ENCODE results near the gene TAB2.
"Not testable (repeated sequence)": the region's sequence is repeated elsewhere in the genome, so short reads cannot be mapped to it uniquely, and the experiment has no call there.

Gene TAB2

DNA sequence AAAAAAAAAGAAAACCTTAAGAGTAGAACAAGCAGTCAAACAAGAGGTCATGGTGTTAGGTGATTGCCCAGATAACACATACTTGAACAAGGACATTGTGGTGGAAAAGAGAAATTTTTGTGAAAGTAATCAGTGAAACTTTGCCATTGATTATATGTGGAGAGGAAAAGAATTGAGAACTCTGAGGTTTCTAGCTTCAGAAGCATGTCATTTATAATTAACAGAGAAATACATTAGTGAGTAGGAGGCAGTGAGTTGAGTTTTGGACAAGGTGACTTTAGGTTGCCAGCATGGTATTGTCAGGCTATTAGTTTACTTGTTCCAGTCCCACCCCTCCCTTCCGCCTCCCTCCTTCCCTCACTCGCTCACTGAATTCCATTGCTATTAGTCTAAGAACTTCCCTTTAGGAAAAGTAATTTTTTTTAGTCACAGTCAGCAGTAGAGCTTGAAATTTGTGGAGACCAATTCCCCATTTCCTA, 17.2 kb downstream of the TAB2 start:
- no peak for DNase-seq

DNA sequence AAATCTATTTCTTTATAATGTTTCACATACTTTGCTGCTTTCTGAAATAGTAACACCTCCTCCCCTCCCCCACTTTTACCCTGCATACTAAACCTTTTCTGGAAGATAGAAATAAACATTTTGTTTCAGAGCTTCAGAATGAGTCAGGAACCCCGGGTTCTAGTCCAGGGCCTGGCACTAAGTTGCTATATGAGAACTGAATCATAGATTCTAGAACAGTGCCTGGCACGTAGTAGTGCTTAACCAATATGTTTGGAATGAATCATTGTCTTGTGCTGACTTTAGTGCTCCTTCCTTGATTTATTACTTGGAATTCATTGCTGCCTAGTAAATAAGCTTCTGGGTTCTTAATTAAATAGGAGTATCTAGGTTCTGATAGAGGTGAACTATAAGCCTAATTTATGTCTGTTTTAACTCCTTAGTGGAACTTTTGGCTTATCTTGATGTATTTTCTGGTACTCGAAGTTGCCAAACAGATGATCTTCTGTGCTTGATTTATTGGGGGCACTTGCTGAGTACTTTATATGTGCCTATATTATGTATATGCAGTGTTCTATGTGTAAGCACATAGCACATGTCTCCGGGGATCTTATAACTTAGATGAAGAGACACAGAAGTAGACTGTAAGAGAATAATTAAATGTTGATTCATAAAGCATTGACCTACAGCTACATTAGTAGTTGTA, 18.6 kb downstream of the TAB2 start:
- DNase-seq: peak; percentile 38 to 54

DNA sequence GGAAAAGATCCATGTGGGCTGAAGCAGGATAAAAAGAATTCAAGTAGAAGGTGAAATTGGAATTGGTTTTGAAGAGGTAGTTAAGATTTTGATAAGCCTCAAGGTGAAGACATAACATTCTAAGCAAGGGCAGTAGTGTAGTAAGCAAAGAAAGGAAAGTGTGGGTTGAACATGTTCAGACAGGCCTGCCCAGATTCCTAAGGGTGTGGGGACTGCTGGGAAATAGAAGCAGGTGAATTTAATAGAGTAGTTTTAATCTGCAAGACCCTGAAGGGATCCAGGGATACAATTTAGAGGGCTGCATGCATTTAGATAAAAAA, 19.1 kb downstream of the TAB2 start:
- no peak for DNase-seq

DNA sequence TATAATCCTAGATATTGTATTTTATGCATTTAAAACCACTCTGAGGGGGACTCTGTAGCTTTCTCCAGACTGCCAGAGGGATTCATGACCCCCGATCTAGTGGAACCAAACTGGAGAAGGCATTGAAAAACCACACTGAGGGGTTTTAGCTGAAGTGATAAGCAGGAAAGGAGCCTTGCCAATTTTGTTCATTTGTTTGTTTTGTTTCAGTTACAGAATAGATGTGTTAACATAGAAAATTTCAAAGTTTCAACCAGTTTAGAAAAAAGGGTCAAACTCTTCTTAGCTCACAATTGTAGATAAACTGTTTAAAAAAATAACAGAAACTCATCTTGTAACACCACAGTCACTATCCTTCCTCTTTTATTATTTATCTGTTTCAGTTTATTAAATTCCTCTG, 19.8 kb downstream of the TAB2 start:
- no peak for DNase-seq

DNA sequence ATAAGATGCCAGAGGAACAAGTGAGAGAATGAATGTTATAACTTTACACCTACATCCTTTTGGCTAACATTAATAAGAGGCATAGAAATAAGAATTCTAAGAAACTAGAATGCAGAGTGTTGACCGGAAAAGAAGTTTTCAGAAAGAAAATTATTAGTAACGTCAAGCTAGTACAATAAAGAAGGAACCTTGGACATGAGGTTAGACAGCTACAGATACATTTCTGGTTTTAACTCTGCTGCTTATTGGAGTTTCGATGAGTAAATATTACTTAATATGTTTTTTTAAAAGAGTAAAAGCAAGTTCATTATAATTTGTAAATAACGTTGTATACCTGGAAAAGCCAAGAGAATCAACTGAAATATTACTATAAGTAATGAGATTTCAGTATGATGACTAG, 22.7 kb downstream of the TAB2 start:
- no peak for DNase-seq

DNA sequence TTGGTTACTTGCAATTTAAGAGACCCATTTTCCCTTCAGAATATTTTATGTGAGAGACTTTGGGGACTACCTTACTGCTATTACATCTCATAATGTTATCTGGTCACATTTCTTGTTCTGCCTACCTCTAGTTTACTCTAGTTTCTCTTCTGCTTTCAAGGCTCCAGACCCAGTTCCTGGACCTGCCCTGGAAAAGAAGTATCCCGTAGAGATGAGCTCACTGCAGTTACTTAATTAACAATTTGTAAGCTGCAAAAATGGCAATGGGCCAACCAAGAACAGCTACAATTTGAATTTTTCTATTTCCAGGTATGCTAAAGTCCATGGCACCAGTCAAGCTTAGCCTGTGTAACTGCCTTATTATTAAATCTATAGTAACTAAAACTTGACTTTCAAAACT, 25.0 kb downstream of the TAB2 start:
- no peak for DNase-seq

DNA sequence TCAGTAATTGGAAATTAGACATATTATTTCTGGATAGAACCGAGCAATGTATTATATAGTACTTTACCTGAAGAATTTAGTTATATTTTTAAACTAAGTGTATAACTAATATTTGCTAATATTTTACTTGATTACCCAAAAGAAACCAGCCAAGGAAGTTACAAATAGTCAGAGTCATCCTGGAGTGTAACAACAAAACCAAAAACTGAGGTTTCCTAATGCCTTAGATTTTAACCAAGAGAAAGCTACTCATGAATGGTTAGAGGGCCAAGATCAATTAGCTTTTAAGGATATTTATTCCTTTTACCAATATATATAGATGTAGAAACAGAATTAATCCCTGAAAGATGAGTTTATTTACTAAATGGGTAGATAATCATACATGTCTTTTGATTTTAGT, 26.0 kb downstream of the TAB2 start:
- no peak for DNase-seq

DNA sequence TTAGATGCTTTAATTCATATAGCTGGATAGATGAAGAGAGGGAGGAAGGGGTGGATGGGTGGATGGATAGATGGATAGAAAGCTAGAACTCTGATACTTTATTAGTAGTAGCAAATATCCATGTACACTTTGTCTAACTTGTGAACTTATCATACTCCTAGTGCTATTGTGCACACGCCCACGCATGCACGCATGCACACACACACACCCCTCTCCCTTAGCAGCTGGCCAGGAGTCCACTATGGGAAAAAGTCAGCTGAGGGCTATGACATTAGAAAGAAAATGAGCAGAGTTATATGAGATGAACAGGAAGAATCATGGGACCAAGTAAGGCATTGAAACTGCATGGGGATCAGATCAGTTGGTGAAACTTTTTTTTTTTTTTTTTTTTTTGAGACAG, 28.6 kb downstream of the TAB2 start:
- no peak for DNase-seq

DNA sequence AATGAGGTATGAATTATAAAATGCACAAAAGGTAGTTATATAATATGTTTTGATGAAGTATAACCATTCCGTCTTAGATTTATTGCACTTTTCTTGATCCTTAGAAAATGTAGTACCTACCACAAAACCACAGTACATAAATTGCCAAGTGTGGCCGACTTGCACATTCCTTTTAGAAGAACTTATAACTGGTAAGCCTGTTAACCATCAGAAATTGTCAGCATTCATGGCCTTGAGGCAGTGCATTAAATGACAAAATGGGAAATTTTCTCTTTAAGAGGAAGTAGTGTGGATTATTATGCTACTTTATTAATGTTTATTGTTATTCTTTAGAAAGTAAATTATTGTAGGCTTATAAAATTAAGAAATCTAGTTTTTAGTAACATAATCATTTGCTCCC, 29.6 kb downstream of the TAB2 start:
- DNase-seq: no peak

DNA sequence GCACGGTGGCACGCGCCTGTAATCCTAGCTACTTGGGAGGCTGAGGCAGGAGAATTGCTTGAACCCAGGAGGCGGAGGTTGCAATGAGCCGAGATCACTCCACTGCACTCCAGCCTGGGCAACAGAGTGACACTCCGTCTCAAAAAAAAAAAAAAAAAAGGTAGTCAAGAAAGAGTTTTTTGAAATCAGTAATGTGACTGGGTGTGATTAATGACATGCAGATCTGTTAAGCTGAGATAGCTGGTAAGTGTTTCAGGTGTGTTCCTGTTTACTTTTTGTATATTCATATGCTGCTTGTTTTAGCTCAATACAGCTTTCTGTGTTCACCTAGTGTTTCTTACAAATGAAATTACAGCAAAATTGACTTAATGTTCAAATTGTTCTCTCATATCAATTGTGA, 31.8 kb downstream of the TAB2 start:
- DNase-seq: not testable (repeated sequence)

DNA sequence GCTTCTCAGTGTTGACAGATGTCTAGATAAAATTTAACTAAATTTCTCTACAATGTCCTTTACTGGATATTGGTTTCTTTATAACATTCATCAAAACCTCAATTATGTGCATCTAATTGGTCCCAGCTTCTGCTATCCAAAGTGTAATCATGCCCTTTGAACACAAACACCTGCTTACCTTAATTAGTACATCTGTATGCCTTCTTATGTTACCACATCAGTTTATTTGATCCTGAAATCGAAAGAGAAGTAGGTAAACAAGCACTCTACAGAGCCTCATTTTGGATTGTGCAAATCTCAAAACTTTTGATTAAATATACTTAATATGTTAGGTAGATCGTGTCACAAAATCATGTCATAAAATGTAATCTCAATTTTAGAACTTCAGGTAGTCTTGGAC, 36.5 kb downstream of the TAB2 start:
- no peak for DNase-seq

DNA sequence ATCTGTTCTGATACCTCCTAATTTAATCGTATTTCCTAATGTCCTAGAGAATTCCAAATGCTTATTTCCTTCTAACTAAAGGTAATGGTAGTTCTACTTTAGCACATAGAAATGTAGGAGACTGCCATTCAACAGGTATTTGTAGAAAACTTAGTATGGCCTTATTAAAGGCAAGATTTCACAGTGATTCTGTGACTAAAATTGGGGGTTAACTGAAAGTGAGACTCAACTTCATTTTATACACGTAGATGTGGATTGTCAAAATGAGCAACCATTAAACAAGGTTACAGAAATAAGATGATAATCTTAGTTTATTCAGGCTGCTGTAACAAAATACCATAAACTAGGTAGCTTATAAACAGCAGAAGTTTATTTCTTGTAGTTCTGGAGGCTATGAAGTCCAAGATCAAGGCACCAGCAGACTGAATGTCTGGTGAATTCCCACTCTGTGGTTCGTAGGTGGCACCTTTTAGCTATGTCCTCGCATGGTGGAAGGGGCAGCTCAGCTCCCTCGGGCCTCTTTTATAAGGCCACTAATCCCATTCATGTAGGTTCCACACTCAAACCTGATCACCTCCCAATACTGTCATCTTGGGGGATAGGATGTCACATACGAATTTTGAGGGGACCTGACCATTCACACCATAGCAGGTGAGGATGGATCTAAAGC, 38.7 kb downstream of the TAB2 start:
- no peak for DNase-seq

DNA sequence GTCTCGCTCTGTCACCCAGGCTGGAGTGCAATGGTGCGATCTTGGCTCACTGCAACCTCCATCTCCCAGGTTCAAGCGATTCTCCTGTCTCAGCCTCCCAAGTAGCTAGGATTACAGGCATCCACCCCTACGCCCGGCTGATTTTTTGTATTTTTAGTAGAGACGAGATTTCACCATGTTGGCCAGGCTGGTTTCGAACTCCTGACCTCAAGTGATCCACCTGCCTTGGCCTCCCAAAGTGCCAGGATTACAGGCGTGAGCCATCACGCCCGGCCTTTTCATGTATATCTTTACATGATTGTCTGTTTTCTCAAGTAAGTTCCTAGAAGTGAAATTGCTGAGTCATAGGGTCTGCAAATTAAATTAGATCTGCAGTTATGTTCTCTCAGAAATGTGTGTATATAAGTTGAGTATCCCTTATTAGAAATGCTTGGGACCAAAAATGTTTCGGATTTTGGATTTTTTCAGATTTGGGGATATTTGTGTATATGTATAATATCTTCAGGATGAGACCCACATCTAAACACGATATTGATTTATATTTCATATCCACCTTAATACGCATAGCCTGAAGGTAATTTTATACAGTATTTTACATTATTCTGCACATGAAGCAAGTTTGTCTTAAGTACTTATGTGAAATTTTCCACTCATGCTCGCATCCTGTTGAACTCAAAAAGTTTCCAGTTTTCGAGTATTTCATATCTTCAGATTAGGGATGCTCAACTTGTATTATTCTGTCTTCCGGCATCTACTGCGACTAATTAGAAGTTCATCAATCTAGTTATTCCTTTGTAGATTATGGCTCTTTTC, 40.4 kb downstream of the TAB2 start:
- no peak for DNase-seq

DNA sequence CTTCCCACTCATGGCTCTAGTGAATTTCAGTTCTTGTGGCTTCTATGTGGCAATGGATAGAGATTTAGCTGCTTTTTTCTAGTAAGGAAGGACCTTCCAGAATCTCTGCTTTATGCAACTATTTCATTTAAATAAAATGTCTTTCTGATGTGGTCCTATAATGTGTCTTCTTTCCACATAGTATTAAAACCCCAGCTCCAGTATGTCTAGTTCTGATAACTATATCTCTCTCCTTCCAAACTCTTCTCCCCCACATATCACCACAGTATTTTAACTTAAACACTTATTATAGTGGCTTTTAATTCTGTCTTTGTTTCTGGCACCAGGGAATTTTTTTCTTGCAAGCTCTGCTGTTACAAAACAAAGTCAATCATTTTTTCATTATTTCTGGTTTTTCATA, 41.9 kb downstream of the TAB2 start:
- DNase-seq: no peak

DNA sequence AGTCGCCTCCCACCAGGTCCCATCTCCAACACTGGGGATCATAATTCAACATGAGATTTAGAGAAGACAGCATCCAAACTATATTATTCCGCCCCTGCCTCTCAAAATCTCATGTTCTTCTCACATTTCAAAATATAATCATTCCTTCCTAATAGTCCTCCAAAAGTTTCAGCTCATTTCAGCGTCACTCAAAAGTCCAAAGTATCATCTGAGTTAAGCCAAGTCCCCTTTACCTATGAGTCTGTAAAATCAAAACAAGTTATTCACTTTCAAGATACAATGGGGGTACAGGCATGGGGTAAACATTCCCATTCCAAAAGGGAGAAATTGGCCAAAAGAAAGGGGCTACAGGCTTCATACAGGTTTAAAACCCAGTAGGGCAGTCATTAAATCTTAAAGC, 43.0 kb downstream of the TAB2 start:
- no peak for DNase-seq

DNA sequence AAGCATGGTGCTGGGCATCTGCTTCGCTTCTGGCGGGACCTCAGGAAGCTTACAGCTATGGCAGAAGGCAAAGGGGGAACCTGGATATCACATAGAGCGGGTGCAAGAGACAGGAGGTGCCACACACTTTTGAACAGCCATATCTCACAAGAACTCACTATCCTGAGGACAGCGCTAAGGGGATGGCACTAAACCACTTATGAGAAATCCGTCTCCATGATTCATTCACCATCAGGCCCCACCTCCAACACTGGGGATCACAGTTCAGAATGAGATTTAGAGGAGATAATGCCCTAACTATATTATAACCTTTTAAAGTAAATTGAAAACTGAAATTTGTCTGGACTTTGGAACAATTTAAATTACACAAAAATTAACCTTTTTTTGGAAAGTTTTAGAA, 44.8 kb downstream of the TAB2 start:
- no peak for DNase-seq

DNA sequence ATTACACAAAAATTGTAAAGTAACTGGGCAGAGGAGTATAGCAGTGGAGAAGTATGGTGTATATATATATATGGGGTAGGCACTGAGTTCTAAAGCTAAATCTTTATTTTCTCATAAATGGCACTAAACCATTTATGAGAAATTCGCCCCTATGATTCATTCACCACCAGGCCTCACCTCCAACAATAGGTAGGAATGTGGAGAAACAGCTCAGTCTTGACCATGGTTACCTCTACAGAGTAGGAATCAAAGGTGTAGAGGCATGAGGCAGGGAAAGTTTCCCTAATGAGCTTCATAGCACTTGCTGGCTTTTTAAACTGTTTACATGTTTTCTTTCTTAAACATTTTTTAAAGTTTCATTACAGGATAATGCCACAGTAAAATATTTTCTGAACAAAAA, 45.6 kb downstream of the TAB2 start:
- DNase-seq: no peak

DNA sequence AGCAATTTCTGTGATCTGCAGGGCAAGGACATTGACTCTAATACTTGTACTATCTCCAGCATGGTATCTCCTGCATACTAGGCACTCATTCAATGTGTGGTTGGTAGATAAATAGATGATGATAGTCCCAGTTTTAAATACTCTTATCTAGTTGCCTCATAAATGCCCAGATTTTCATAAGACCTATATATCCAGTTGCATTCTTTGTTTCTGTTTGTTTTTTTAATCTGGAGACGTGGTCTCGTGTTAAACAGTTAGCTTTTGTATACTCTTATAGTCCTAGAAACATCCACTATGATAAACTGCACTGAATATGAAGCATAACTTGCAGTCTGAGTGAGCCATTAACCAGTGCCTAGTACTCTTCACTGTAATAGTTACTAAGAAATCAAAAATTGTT, 47.0 kb downstream of the TAB2 start:
- DNase-seq: no peak

DNA sequence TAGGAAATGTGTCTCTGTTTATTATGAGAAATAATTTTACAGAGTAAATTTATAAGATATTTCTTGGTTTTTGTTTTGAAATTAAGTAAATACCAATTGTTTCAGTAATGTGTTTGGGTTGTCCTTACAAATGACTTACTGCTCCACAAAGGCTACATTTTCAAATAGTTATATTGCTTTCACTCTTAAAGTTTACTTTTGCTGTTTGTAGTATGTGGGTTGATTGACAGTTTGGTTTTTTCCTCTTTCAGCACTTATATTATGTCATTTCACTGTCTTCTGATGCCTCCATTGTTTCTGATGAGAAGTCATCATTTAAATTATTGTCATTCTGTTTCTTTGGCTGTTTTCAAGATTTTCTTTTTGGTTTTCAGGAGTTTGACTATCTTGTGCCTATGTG, 47.7 kb downstream of the TAB2 start:
- DNase-seq: no peak

DNA sequence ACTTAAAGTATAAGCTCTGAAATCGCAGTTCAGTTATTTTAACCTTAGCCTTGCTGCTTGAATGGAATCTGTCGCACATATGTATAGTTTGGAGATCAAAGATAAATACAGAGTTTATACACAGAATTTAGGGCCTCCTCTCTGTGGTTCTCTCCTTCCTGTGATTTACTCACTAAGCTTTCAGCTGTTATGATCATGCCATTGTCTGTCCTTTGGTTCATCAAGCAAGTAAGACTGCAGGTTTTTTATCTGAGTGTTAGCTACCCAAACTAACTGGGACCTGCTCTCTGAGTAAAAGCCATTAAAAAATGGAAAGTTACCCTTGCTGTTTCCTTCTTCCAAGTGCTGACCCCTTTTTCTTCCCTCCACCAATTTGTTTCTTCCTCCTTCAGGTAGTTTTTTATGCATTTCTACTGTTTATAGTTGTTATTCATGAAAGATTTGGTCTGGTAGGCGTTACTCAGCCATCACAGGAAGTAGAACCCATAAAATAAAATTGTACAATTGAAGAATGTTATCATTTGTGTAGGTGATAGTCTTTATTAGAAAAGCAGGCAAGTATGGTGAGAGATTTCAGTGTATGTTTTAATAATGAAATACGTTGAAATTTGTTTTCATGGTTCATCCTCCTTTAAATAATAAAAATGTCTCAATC, 48.9 kb downstream of the TAB2 start:
- no peak for DNase-seq

DNA sequence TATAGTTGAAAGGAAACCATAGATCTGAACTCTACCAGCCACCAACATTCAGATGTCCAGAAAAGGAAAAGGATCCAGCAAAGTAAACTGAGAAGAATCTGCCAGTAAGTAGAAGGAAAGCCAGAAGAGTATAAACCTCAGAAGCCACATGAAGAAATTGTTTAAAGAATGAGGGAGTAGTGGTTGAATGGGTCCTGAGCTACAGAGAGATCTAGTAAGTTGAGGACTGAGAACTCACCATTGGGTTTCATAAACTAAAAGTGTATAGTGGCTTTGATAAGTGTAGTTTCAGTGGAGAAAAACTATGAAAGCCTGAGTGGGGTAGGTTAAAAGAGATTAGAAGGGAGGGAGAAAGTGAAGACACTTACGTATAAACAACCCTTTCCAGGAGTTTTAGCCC, 50.6 kb downstream of the TAB2 start:
- no peak for DNase-seq

DNA sequence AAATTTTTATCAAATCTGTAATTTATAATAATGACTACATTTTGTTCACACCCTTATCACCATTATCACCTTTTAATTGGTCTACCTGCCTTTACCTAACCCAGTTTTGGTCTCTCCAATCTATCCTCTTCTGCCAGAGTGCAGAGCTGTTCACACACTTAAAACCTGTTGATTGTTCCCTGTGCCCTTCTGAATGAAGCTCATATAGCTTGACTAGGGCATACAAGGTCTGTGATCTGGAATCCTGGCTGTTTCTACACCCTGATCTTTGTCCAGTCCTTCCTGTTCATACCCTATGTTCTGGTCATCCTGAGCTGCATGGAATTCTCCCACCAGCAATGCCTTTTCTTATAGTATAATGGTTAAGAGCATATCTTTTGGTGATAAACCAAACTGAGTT, 53.6 kb downstream of the TAB2 start:
- DNase-seq: no peak

DNA sequence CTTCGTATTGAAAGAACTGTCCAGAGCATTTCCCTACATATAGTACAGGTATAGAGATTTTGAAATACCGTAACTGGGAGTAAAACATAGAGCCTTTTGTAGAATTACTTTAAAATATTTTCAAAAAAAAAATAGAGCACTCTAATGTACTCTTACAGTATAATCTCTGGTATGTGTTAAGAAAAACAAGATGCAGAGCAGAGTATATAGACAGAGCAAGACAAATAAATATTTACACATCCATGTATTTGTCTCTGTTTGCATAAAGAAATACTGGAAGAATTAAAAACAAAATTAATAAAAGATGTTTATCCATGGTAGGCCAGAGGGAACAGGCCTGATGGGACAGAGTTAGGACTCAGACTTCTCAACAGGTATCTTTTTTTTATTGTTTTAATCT, 54.5 kb downstream of the TAB2 start:
- DNase-seq: no peak

DNA sequence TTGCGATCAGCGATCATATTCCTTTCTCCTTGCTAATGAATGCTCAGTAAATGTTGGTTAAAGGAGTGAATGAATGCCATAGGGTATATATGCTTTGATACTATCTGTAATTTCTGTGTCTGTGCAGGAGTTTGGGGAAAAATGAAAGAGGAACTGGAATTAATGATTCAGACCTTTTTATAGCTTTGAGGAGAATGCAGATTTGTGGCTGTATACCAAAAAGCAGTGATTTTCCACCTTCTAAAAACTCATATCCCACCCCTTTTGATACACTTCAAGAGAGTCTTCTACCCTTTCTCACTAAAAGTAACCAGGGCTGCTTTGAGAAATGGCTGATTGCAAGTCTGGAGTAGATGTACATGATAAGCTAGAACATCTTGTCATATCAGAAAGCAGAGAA, 56.0 kb downstream of the TAB2 start:
- DNase-seq: no peak

All from activated CD4-positive, alpha-beta T cell treated with anti-CD3 and anti-CD28 coated beads, Interleukin-2, amount 50 U/mL, for 48 hours (primary cell).